ENCODE data around the gene GALK2. TPM values are rescaled to one million over a fixed set of nuclear protein-coding genes. Genes with fewer than 3 reads are reported as not detected.

GALK2 gene
- total and polyA plus RNA-seq, 2 experiments from 2014 or later = 11.5 to 23.0 TPM

- H3K4me3 Mint-ChIP-seq = no peak overlapping the region
- no peaks in the 10 kb centered on the region for H3K27me3 Mint-ChIP-seq (ENCODE audit: insufficient read depth, low read depth, poor library complexity)
- TF ChIP-seq EZH2 (IDR thresholded peaks at IDR 0.05; ENCODE audit: low read depth, unreplicated experiment) = no peak
- TF ChIP-seq ZNF114 (CRISPR knock-in tag; IDR thresholded peaks at IDR 0.05) = no peak
- no peak for TF ChIP-seq CREB1 (CRISPR knock-in tag; IDR thresholded peaks at IDR 0.05; ENCODE audit: low read depth)
- TF ChIP-seq REST (IDR thresholded peaks at IDR 0.05; ENCODE audit: unreplicated experiment) = no peak
- TF ChIP-seq CTCF (conservative IDR thresholded peaks at IDR 0.05; ENCODE audit: low read depth in 2 of 2) = no peak
- TF ChIP-seq STAT1 (IDR thresholded peaks at IDR 0.05; ENCODE audit: unreplicated experiment) = no peak
- no peak for TF ChIP-seq JUNB (IDR thresholded peaks at IDR 0.05; ENCODE audit: unreplicated experiment)
- TF ChIP-seq EZH2phosphoT487 (IDR thresholded peaks at IDR 0.05; ENCODE audit: unreplicated experiment) = no peak
- no peak for TF ChIP-seq ZNF462 (CRISPR knock-in tag; IDR thresholded peaks at IDR 0.05)
- no peak for TF ChIP-seq NANOG (IDR thresholded peaks at IDR 0.05; ENCODE audit: borderline replicate concordance)
- TF ChIP-seq POLR2AphosphoS5 (IDR thresholded peaks at IDR 0.05; ENCODE audit: low read depth) = no peak
- TF ChIP-seq ZNF331 (CRISPR knock-in tag; IDR thresholded peaks at IDR 0.05; ENCODE audit: low read depth) = no peak
- TF ChIP-seq ETS1 (IDR thresholded peaks at IDR 0.05) = no peak
- Histone ChIP-seq H2AFZ (no peak overlapping the region), H3K4me2 (no peak overlapping the region), H3K79me2 (replicated peaks; ENCODE audit: insufficient read depth) (no peaks in the 10 kb centered on the region), H3K4me1 (ENCODE audit: insufficient read depth) (no peaks in the 10 kb centered on the region), H4K20me1 (replicated peaks; ENCODE audit: insufficient read depth) (no peaks in the 10 kb centered on the region), H3K9me2 (ENCODE audit: insufficient read depth) (peaks cover 7% of the 10 kb centered on the region), H3K27ac (ENCODE audit: low read depth) (no peak overlapping the region), H3F3A (replicated peaks; ENCODE audit: low read depth) (no peaks in the 10 kb centered on the region), H3K27me3 (ENCODE audit: insufficient read depth) (no peaks in the 10 kb centered on the region), H3K36me3 (ENCODE audit: insufficient read depth) (no peaks in the 10 kb centered on the region), H3K4me3 (no peak overlapping the region)
- H3K27ac Mint-ChIP-seq = no peak overlapping the region
- DNase-seq (ENCODE audit: low spot score) (no peak), ATAC-seq (no peak)
- peaks cover 14% of the 10 kb centered on the region for H3K36me3 Mint-ChIP-seq (ENCODE audit: low read depth)
- H3K4me1 Mint-ChIP-seq = peaks cover 2% of the 10 kb centered on the region; the same call in 2 of the 3 replicates
- no peaks in the 10 kb centered on the region for H3K9me3 Mint-ChIP-seq
Observed at GRCh38 chr15:49279521-49280456, 109.7 kb downstream of the GALK2 start.
